HPDE6-E6E7 (cell line): ENCODE results near the gene TYW1B.
"Not testable (repeated sequence)": the region's sequence is repeated elsewhere in the genome, so short reads cannot be mapped to it uniquely, and the experiment has no call there.

Source experiments
- DNase-seq: peaks from one replicate; pipeline ENCODE4 v3.0.0; 2011; ENCODE audit warnings: missing footprints; ENCODE audit errors: extremely low spot score

The TYW1B gene, protein sequence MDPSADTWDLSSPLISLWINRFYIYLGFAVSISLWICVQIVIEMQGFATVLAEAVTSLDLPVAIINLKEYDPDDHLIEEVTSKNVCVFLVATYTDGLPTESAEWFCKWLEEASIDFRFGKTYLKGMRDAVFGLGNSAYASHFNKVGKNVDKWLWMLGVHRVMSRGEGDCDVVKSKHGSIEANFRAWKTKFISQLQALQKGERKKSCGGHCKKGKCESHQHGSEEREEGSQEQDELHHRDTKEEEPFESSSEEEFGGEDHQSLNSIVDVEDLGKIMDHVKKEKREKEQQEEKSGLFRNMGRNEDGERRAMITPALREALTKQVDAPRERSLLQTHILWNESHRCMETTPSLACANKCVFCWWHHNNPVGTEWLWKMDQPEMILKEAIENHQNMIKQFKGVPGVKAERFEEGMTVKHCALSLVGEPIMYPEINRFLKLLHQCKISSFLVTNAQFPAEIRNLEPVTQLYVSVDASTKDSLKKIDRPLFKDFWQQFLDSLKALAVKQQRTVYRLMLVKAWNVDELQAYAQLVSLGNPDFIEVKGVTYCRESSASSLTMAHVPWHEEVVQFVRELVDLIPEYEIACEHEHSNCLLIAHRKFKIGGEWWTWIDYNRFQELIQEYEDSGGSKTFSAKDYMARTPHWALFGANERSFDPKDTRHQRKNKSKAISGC

DNA sequence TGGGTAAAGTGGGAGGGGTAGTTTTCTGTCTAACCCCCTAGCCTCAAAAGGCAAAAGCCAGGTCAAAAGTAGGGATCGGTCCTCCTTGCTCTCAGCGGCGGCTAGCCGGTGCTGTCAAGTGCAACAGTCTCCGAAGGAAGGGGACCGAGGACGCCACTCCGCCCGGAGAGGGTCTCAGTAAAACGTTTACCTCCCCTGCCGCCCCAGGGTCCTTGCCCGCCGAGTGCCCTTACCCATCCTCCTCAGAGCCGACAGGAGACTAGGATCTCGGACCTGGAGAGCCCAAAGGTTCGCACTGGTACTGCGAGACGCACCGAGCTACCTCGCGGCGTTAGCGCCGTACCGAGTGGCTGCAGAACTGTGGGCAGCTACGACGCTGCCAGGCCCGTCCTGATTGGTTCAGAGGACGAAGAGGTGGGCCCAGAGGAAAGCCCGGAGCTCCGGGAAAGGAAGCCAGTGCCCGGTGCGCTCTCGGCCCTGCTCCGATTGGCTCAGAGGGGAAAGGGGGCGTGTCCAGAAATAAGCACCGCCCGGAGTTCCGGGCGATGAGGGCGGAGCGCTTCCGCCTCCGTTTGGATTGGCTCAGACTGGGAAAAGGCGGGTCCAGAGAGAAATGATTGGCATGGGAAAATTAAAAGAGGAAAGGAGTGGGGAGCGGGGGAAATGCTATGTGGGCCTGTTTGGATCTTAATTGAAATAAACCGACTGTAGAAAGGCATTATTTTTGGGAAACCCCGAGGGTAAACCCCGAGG is at the start of gene TYW1B:
Gene TYW1B (minus strand): TSS at position 362 of the 753 bp plus-strand sequence. CDS start 125 bp downstream, at position 237.
- peak; percentile 66 for DNase-seq

- not testable (repeated sequence) for DNase-seq
These were observed 39.6 kb upstream of the TYW1B start for GRCh38 chr7:72867591-72867990.

- DNase-seq = not testable (repeated sequence)
These were observed 30.9 kb upstream of the TYW1B start for GRCh38 chr7:72858846-72859400.

GRCh38 chr7:72857925-72858324 is 29.9 kb upstream of the TYW1B start:
- DNase-seq = not testable (repeated sequence)

- DNase-seq = not testable (repeated sequence)
These were observed 27.3 kb upstream of the TYW1B start for GRCh38 chr7:72855261-72855660.

DNA sequence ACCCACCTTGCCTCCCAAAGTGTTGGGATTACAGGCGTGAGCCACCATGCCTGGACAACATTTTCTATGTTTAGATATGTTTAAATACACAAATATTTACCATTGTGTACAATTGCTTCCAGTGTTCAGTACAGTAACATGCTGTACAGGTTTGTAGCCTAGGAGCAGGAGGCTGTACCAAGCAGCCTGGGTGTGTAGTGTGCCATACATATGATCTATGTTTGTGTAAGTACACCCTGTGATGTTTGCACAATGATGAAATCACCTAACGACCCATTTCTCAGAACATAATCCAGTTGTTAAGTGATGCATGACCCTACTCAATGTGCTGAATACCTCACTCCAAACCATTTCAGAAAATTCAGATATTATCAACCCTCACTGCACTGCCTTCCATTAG is 24.9 kb upstream of the TYW1B start:
- not testable (repeated sequence) for DNase-seq

- not testable (repeated sequence) for DNase-seq
These were observed 22.7 kb upstream of the TYW1B start for GRCh38 chr7:72850746-72851145.

DNA sequence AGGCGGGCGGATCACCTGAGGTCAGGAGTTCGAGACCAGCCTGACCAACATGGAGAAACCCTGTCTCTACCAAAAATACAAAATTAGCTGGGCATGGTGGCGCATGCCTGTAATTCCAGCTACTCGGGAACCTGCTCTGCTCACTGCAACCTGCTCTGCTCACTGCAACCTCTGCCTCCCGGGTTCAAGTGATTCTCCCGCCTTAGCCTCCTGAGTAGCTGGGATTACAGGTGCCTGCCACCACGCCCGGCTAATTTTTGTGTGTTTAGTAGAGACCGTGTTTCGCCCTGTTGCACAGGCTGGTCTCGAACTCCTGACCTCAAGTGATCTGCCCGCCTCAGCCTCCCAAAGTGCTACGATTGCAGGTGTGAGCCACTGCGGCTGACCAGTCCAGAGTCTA is 16.1 kb upstream of the TYW1B start:
- not testable (repeated sequence) for DNase-seq

DNA sequence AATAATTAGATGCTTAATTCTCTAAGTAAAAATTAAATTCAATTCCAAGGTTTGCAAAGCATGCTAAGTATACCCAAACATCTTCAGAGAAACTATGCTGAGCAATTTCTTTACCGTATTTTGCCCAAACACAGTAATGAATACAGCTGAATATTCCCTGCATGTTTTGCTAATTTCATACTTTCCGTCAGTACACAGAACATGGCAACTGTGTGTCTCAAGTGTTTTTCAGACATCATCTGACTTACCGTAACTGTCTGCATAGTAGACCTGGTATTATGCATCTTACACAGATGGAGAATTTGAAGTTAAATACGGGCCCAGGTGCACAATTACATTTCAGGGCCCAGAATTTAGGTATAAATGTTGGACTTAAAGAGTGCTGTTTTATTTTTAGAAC is 15.2 kb upstream of the TYW1B start:
- not testable (repeated sequence) for DNase-seq

DNA sequence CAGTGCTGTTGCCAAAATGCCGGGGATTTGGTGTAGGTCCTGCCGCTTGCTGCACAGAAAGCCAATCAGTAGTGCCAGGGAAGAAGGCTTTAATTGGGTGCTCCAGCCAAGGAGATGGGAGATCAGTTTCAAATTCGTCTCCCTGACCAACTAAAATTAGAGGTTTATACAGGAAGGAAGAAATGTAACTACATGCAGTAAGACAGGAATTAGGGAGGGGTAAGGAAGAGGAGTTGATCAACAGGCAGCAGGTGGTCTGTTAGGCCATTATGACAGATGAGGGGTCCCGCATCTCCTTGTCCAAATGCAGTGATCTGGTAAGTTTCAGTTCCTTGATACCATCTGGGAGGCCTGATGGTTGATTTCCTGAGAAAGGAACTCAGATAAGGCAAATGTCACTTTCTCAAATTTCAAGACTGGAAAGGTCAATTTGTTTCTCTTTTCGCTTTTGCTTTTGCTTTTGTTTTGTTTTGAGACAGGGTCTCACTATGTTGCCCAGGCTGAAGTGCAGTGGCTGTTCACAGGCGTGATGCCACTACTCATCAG is 13.0 kb upstream of the TYW1B start:
- DNase-seq = not testable (repeated sequence)

DNA sequence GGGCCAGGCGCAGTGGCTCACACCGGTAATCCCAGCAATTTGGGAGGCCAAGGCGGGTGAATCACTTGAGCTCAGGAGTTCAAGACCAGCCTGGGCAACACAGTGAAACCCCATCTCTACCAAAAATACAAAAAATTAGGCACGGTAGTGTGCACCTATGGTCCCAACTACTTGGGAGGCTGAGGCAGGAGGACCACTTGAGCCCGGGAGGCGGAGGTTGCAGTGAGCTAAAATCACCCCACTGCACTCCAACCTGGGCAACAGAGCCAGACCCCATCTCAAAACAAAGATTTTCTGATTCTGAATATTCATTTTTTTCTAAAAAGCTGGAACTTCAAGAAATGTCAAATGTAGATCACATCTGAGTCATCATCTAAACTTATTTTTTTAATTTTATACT is 10.3 kb upstream of the TYW1B start:
- DNase-seq = not testable (repeated sequence)

- not testable (repeated sequence) for DNase-seq
These were observed 9.3 kb upstream of the TYW1B start for GRCh38 chr7:72837291-72837690.

DNA sequence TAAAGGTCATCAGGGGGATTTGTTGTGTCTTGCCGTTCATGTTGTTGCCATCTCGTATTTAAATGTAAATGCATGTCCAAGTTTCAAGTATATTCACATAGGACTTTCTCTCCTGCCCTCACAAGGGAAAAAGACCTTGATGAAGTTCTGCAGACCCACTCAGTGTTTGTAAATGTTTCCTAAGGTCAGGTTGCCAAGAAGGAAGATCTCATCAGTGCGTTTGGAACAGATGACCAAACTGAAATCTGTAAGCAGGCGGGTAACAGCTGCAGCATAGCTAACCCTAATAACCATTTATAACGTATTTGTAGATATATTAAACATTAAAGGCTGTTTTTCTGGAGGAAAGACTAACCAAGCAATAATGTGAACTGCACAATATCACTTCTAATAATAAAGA is 2.6 kb upstream of the TYW1B start:
- DNase-seq = not testable (repeated sequence)

GRCh38 chr7:72829687-72830354 is 1.8 kb upstream of the TYW1B start:
- DNase-seq = not testable (repeated sequence)

GRCh38 chr7:72829291-72829686 is 1.3 kb upstream of the TYW1B start:
- DNase-seq = peak; percentile 41

- DNase-seq = not testable (repeated sequence)
These were observed 4.0 kb downstream of the TYW1B start for GRCh38 chr7:72823765-72824732.

DNA sequence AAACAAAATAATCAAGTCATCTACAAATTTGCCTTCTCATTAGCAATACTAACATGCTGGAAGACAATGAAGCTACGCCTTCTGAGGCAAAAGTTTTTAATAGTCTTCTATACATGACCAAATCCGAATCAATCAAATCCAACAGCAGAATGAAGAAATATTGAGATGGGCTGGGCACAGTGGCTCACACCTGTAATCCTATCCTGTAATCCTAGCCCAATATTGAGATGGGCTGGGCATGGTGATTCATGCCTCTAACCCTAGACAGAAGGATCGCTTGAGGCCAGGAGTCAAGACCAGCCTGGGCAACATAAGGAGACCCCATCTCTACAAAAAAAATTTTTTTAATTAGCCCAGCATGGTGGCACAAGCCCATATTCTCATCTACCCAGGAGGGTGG is 5.5 kb downstream of the TYW1B start:
- not testable (repeated sequence) for DNase-seq

GRCh38 chr7:72818663-72819361 is 9.2 kb downstream of the TYW1B start:
- DNase-seq = not testable (repeated sequence)

DNA sequence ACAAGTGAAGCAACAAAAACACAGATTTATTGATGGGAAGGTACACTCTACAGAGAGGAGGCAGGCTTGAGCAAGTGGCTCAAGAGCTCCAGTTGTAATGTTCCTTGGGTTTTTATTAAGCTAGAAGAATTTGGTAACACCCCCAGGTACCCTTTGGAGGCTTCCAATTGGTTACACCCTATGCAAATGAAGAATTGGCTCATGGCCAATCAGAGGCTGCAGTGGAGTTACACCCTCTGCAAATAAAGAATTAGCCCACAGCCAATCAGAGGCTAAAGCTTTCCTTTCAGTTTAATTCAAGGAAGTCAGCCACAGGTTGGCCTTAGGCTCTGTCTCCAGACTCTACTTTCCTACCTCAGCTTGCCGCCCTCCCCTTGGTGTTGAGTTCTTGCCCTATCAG is 10.3 kb downstream of the TYW1B start:
- DNase-seq = not testable (repeated sequence)
